B cell (primary cell): ENCODE data around the gene SEMA3B. TPM values are rescaled to one million over a fixed set of nuclear protein-coding genes. Genes with fewer than 3 reads are reported as not detected.

Experiments used
- ATAC-seq: fragments of 200-7000 bp; cut with Tn5 transposase; one replicate; pipeline ENCODE4 v1.10.0; 2021; ENCODE audit warnings: low read depth, mild to moderate bottlenecking, moderate number of reproducible peaks, moderate library complexity
- CTCF ChIA-PET: fragments of 350-600 bp; sonication (Branson Sonifier 250); formaldehyde crosslinking; loops from one replicate; lab custom pipeline; 2021; ENCODE audit warnings: antibody characterized with exemption, inconsistent platforms; lab: Charles Lee
- POLR2A ChIA-PET: fragments of 350-600 bp; sonication (Branson Sonifier 250); formaldehyde crosslinking; loops from one replicate; lab custom pipeline; 2021; ENCODE audit warnings: antibody characterized with exemption; lab: Charles Lee
- DNase-seq: peaks from one replicate; pipeline ENCODE4 v3.0.0; 2013
- H2AFZ ChIP-seq: 2 replicates; pipeline ENCODE4 v1.6.1; 2012; ENCODE audit warnings: mild to moderate bottlenecking, low read depth, low read length; ENCODE audit not compliant: insufficient read depth, poor library complexity, severe bottlenecking
- H3K27ac ChIP-seq, 2 donors: 1 replicate in 1 of 2; 2 replicates in 1 of 2; pipeline ENCODE4 v1.5.1; 2012 to 2013; ENCODE audit warnings: low read length in 2 of 2, mild to moderate bottlenecking in 2 of 2, moderate library complexity in 1 of 2
- H3K27me3 ChIP-seq, 4 experiments: fragments of 200-600 bp in 1 of 4; sonication (generic) in 1 of 4; replicated peaks in 1 of 4; 1 replicate in 2 of 4; 2 replicates in 2 of 4; pipeline versions ENCODE4 v1.6.1 to v1.7.0; 2013 to 2016; ENCODE audit warnings: low read length in 3 of 4, mild to moderate bottlenecking in 2 of 4, mixed read lengths in 1 of 4, moderate library complexity in 1 of 4; ENCODE audit not compliant: insufficient read depth in 4 of 4, control insufficient read depth in 3 of 4; ENCODE audit errors: control extremely low read depth in 1 of 4
- H3K36me3 ChIP-seq, 2 experiments: replicated peaks in 1 of 2; 1 replicate in 1 of 2; 2 replicates in 1 of 2; pipeline versions ENCODE4 v1.6.1 to v1.7.1; 2013; ENCODE audit warnings: low read length in 1 of 2; ENCODE audit not compliant: insufficient read depth in 2 of 2, control insufficient read depth in 1 of 2; ENCODE audit errors: control extremely low read depth in 1 of 2, extremely low read depth in 1 of 2
- H3K4me1 ChIP-seq, 2 donors: fragments of 200-600 bp in 1 of 2; sonication (generic) in 1 of 2; 1 replicate in 1 of 2; 2 replicates in 1 of 2; pipeline versions ENCODE4 v1.5.1 to v1.6.1; 2013 to 2017; ENCODE audit warnings: low read length in 2 of 2; ENCODE audit not compliant: control insufficient read depth in 2 of 2, insufficient read depth in 2 of 2
- H3K4me2 ChIP-seq: replicated peaks from 2 replicates; pipeline ENCODE3; 2012; ENCODE audit warnings: mild to moderate bottlenecking, low read depth, low read length; ENCODE audit not compliant: poor library complexity, severe bottlenecking
- H3K4me3 ChIP-seq, 5 experiments: fragments of 200-600 bp in 1 of 5; sonication (generic) in 1 of 5; 1 replicate in 3 of 5; 2 replicates in 2 of 5; pipeline versions ENCODE4 v1.5.1 to v1.7.0; 2011 to 2016; ENCODE audit warnings: low read length in 4 of 5, mild to moderate bottlenecking in 4 of 5, low read depth in 2 of 5, control low read depth in 1 of 5, moderate library complexity in 1 of 5; ENCODE audit not compliant: insufficient read depth in 1 of 5; ENCODE audit errors: control extremely low read depth in 1 of 5, extremely low read depth in 1 of 5
- H3K79me2 ChIP-seq: fragments of 200-600 bp; sonication (generic); one replicate; pipeline ENCODE4 v1.6.0; 2016; ENCODE audit warnings: low read length; ENCODE audit not compliant: control insufficient read depth, insufficient read depth
- H3K9ac ChIP-seq: fragments of 200-600 bp; sonication (generic); 2 replicates; pipeline ENCODE4 v1.6.1; 2017; ENCODE audit warnings: mild to moderate bottlenecking, low read length, moderate library complexity
- H3K9me3 ChIP-seq, 3 donors: one replicate each; pipeline versions ENCODE4 v1.6.1 to v1.7.1; 2013; ENCODE audit warnings: low read length in 2 of 3; ENCODE audit not compliant: control insufficient read depth in 2 of 3, insufficient read depth in 1 of 3; ENCODE audit errors: control extremely low read depth in 1 of 3
- H4K20me1 ChIP-seq: 2 replicates; pipeline ENCODE4 v1.6.0; 2012; ENCODE audit warnings: mild to moderate bottlenecking, low read length; ENCODE audit not compliant: insufficient read depth, control insufficient read depth, poor library complexity, severe bottlenecking
- H3K27ac Mint-ChIP-seq: one replicate; pipeline ENCODE4 v1.8.0; 2021; ENCODE audit warnings: mixed read lengths
- H3K27me3 Mint-ChIP-seq: one replicate; pipeline ENCODE4 v1.8.0; 2021; ENCODE audit warnings: mixed read lengths
- H3K4me1 Mint-ChIP-seq: one replicate; pipeline ENCODE4 v1.8.0; 2021; ENCODE audit warnings: mixed read lengths
- H3K4me3 Mint-ChIP-seq: one replicate; pipeline ENCODE4 v1.8.0; 2021; ENCODE audit warnings: mixed read lengths
- H3K9me3 Mint-ChIP-seq: one replicate; pipeline ENCODE4 v1.8.0; 2022; ENCODE audit warnings: mixed read lengths; ENCODE audit not compliant: insufficient read depth
- CTCF ChIP-seq: fragments of 200-600 bp; IDR thresholded peaks from one replicate; pipeline ENCODE4 v1.8.0; 2022; ENCODE audit warnings: antibody characterized with exemption, mild to moderate bottlenecking
- EZH2 ChIP-seq: IDR thresholded peaks from 2 replicates; pipeline ENCODE4 v1.6.1; 2012; ENCODE audit warnings: borderline replicate concordance, low read depth, mild to moderate bottlenecking, moderate library complexity, low read length; ENCODE audit not compliant: insufficient read depth, poor library complexity, severe bottlenecking
- WGBS: methylation state at CpG from one replicate; pipeline ENCODE4 v1.1.5; 2013; ENCODE audit warnings: missing lambda C conversion rate; ENCODE audit not compliant: insufficient coverage; 5-methylcytosine and 5-hydroxymethylcytosine counted together
- intact Hi-C: fragments of 100-400 bp; cut with micrococcal nuclease; formaldehyde crosslinking; loops from one replicate; pipeline ENCODE4 v1.10.0; 2022
- polyA plus RNA-seq: library from polyadenylated mRNA; depleted of rRNA; stranded (reverse); fragments of >200 nt; gene quantifications from 2 replicates; pipeline ENCODE4 v1.2.3, GENCODE V29; 2012
- total RNA-seq, 2 donors: library from RNA; stranded (reverse); fragments of 120-200 nt in 1 of 2; gene quantifications; 1 replicate in 1 of 2; 2 replicates in 1 of 2; pipeline versions ENCODE4 v1.2.3 to v1.2.4, GENCODE V29; 2013 to 2022

SEMA3B gene
- total and polyA plus RNA-seq, 2 donors (not counting 1 experiment from before 2014, with no cell fraction given): 0.34 to 0.52 TPM

- no peak overlapping the region for H3K27ac Mint-ChIP-seq
- Histone ChIP-seq H3K4me1 (peaks cover 12 to 17% of the 10 kb centered on the region in 2 donors), H3K27me3 (peaks cover 0 to 32% (median 6%) of the 10 kb centered on the region in 4 experiments), H3K9me3 (no peaks in the 10 kb centered on the region), H3K4me3 (no peak overlapping the region), H3K9ac (no peak overlapping the region), H3K4me2 (no peak overlapping the region), H3K79me2 (no peaks in the 10 kb centered on the region), H3K36me3 (no peaks in the 10 kb centered on the region), H2AFZ (no peak overlapping the region), H3K27ac (no peak overlapping the region), H4K20me1 (peaks cover 11% of the 10 kb centered on the region)
- CTCF ChIA-PET: interaction anchor here (0.7 to 1.9 kb wide), 6 partner anchors 8 to 38 kb away, joined by 3 to 4 read pairs (median 4); no protein-coding TSS in a partner anchor
- H3K4me1 Mint-ChIP-seq: peaks cover 10% of the 10 kb centered on the region
- POLR2A ChIA-PET: interaction anchor here (0.7 kb wide), 2 partner anchors 17 to 29 kb away, joined by 6 to 10 read pairs; no protein-coding TSS in a partner anchor
- 89% methylated on average over 4 of the region's 6 CpGs for WGBS
- H3K4me3 Mint-ChIP-seq: no peak overlapping the region
- ATAC-seq: no peak
- intact Hi-C loops: no loop called here
- no peaks in the 10 kb centered on the region for H3K9me3 Mint-ChIP-seq
- DNase-seq: no peak
- TF ChIP-seq EZH2 (no peak), CTCF (no peak)
- H3K27me3 Mint-ChIP-seq: peaks cover 16% of the 10 kb centered on the region
Observed at GRCh38 chr3:50263478-50264382, 5.2 kb upstream of the SEMA3B start.
